ENCODE data around the gene DCAF5. TPM values are rescaled to one million over a fixed set of nuclear protein-coding genes. Genes with fewer than 3 reads are reported as not detected.
A peak's percentile ranks its signal among the peaks of the same experiment; 100 is the strongest.

The DCAF5 gene
- total RNA-seq, 1 experiment from 2014 or later: 23.5 TPM

DNA sequence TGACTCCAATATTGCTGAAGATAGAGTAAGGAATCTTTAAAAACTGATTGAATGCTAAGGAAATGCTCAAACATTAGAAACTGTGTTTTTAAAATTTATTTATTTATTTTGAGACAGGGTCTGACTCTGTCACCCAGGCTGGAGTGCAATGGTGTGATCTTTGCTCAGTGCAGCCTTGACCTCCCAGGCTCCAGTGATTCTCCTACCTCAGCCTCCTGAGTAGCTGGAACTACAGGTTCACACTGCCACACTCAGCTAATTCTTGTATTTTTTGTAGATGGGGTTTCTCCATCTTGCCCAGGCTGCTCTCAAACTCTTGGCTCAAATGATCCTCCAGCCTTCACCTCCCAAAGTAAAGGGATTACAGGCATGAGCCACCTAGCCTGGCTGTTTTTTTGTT lies 3.3 kb upstream of the DCAF5 start:
- no TSS peak for BruUV-seq (replicated peaks)
- Mint-ChIP-seq H3K9me3 (ENCODE audit: low read depth, unreplicated experiment) (no peaks in the 10 kb centered on the region), H3K27me3 (ENCODE audit: unreplicated experiment) (peaks cover 18% of the 10 kb centered on the region), H3K27ac (ENCODE audit: unreplicated experiment) (no peak overlapping the region), H3K4me3 (ENCODE audit: low read depth, unreplicated experiment) (no peak overlapping the region), H3K4me1 (ENCODE audit: low read depth, unreplicated experiment) (peaks cover under 1% of the 10 kb centered on the region), H3K36me3 (ENCODE audit: insufficient read depth, unreplicated experiment) (peaks cover 29% of the 10 kb centered on the region)
- CTCF ChIA-PET: no interaction called here
- DNase-seq: no peak
- TF ChIP-seq, protein P1, sequence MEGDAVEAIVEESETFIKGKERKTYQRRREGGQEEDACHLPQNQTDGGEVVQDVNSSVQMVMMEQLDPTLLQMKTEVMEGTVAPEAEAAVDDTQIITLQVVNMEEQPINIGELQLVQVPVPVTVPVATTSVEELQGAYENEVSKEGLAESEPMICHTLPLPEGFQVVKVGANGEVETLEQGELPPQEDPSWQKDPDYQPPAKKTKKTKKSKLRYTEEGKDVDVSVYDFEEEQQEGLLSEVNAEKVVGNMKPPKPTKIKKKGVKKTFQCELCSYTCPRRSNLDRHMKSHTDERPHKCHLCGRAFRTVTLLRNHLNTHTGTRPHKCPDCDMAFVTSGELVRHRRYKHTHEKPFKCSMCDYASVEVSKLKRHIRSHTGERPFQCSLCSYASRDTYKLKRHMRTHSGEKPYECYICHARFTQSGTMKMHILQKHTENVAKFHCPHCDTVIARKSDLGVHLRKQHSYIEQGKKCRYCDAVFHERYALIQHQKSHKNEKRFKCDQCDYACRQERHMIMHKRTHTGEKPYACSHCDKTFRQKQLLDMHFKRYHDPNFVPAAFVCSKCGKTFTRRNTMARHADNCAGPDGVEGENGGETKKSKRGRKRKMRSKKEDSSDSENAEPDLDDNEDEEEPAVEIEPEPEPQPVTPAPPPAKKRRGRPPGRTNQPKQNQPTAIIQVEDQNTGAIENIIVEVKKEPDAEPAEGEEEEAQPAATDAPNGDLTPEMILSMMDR (IDR thresholded peaks at IDR 0.05; ENCODE audit: unreplicated experiment): no peak
- intact Hi-C loops (cut with micrococcal nuclease; ENCODE audit: unreplicated experiment): no loop called here

DNA sequence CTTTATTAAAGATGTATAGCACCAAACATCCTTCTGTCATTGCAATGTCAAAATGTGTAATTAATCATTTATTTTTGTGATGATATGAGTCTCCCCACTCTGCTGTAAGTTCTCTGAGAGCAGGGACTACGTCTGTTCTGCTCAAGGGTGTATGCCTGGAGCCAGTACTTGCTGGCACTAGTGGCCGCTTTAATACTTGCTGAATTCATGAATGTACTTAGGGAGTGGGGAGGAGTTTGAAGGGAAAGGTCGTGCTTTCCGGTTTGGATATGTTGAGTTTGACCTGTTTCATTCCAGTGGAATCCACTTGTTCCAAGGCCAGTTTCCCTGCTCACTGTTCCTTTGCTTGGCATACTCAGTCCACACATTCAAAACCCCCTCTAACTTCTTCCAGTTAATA lies 1.9 kb upstream of the DCAF5 start:
- Mint-ChIP-seq H3K4me3 (ENCODE audit: low read depth, unreplicated experiment) (no peak overlapping the region), H3K27ac (ENCODE audit: unreplicated experiment) (no peak overlapping the region), H3K27me3 (ENCODE audit: unreplicated experiment) (peaks cover 4% of the 10 kb centered on the region), H3K36me3 (ENCODE audit: insufficient read depth, unreplicated experiment) (peaks cover 40% of the 10 kb centered on the region), H3K4me1 (ENCODE audit: low read depth, unreplicated experiment) (peaks cover 15% of the 10 kb centered on the region), H3K9me3 (ENCODE audit: low read depth, unreplicated experiment) (no peaks in the 10 kb centered on the region)
- CTCF ChIA-PET: no interaction called here
- TF ChIP-seq, protein P1 (IDR thresholded peaks at IDR 0.05; ENCODE audit: unreplicated experiment): no peak
- no peak for DNase-seq
- no TSS peak for BruUV-seq (replicated peaks)
- intact Hi-C loops (cut with micrococcal nuclease; ENCODE audit: unreplicated experiment): no loop called here

DNA sequence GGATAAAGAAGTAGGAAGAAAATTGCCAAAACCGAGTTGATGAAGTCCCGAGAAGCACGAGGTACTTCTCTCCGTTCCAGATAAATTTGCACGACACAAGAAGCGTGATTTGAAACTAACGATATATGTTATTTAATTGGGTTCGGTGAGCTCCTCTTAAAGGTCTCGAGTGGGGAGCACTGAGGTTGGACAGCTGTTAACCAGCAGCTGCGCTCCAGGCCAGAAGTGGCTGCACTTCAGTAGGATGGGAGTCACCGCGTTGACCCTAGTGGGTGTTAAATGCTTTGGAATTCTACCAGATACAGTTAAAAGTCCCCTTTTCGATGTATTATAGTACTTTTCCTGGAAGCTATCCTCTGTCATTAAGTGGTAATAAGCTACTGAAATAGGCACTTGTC lies 953 bp upstream of the DCAF5 start:
- intact Hi-C loops (cut with micrococcal nuclease; ENCODE audit: unreplicated experiment): no loop called here
- CTCF ChIA-PET: no interaction called here
- Mint-ChIP-seq H3K27ac (ENCODE audit: unreplicated experiment) (peak overlapping the region; percentile 56), H3K4me3 (ENCODE audit: low read depth, unreplicated experiment) (peak overlapping the region; percentile 83), H3K36me3 (ENCODE audit: insufficient read depth, unreplicated experiment) (peaks cover 41% of the 10 kb centered on the region), H3K27me3 (ENCODE audit: unreplicated experiment) (no peaks in the 10 kb centered on the region), H3K4me1 (ENCODE audit: low read depth, unreplicated experiment) (peaks cover 23% of the 10 kb centered on the region), H3K9me3 (ENCODE audit: low read depth, unreplicated experiment) (no peaks in the 10 kb centered on the region)
- DNase-seq: no peak
- TF ChIP-seq, protein P1 (IDR thresholded peaks at IDR 0.05; ENCODE audit: unreplicated experiment): no peak
- BruUV-seq (replicated peaks): no TSS peak

DNA sequence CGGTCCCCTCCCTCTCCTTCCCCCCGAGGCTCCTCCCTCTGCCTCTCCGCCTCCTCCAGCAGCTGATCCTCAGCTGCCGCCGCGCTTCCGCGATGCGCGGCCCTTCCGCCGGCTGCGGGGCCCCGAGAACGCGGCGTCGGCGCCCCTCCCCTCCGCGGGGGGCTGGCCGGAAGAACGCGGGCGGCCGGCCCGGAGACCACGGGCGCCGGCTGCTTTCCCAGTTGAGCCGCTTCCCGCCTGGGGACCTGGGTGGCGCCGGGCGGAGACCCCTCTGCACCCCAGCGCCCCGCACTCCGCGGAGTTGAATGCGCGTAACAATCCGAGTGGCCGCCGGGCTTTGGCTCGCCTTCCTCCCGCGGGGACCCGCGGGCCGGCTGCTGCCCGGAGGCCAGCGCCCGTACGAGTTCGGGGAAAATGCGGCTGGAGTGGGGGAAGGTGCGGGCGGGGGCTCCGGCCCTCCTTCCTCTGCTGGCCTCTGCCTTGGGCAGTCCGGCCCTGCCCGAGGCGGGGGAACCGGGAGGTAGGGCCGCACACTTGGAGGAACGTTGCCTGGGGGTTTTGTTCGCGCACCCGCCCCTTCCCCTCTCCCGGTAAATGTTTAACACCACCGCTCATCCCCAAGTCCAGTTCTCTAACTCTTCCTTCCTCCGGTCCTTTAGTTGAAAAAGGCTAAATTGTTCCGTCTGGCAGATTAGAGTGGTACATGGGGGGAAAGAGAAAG lies 393 bp upstream of the DCAF5 start:
- BruUV-seq (replicated peaks): no TSS peak
- Mint-ChIP-seq H3K27ac (ENCODE audit: unreplicated experiment) (peak overlapping the region; percentile 56), H3K4me1 (ENCODE audit: low read depth, unreplicated experiment) (peaks cover 23% of the 10 kb centered on the region), H3K9me3 (ENCODE audit: low read depth, unreplicated experiment) (no peaks in the 10 kb centered on the region), H3K27me3 (ENCODE audit: unreplicated experiment) (no peaks in the 10 kb centered on the region), H3K4me3 (ENCODE audit: low read depth, unreplicated experiment) (peak overlapping the region; percentile 83), H3K36me3 (ENCODE audit: insufficient read depth, unreplicated experiment) (peaks cover 47% of the 10 kb centered on the region)
- peak; percentile 87 for DNase-seq
- intact Hi-C loops (cut with micrococcal nuclease; ENCODE audit: unreplicated experiment): no loop called here
- CTCF ChIA-PET: interaction anchor here (0.7 kb wide), 1 partner anchor 334 kb away, joined by 6 read pairs; no protein-coding TSS in a partner anchor
- TF ChIP-seq, protein P1 (IDR thresholded peaks at IDR 0.05; ENCODE audit: unreplicated experiment): no peak

Data from Calu3 (cell line).